Esophagus squamous epithelium (tissue), 5 donors: ENCODE data around the gene EBP. TPM values are rescaled to one million over a fixed set of nuclear protein-coding genes. Genes with fewer than 3 reads are reported as not detected.

ENCODE experiments used
- DNase-seq: peaks from one replicate; lab custom pipeline; 2025; lab: John Stamatoyannopoulos, UW
- H3K27ac ChIP-seq, 4 donors: fragments of 200-600 bp; sonication (generic); one replicate each; pipeline ENCODE4 v1.5.1; 2016 to 2019; ENCODE audit warnings: mild to moderate bottlenecking in 1 of 4
- H3K27me3 ChIP-seq, 4 donors: fragments of 200-600 bp; sonication (generic); 1 replicate in 3 of 4; 2 replicates in 1 of 4; pipeline versions ENCODE4 v1.5.1 to v1.6.0; 2017 to 2021; ENCODE audit warnings: antibody characterized with exemption in 1 of 4
- H3K36me3 ChIP-seq, 3 donors: fragments of 200-600 bp; sonication (generic); one replicate each; pipeline ENCODE4 v1.5.1; 2016 to 2019
- H3K4me1 ChIP-seq, 3 donors: fragments of 200-600 bp; sonication (generic); one replicate each; pipeline ENCODE4 v1.5.1; 2017 to 2019
- H3K4me3 ChIP-seq, 4 donors: fragments of 200-600 bp; sonication (generic); 1 replicate in 3 of 4; 2 replicates in 1 of 4; pipeline ENCODE4 v1.5.1; 2016 to 2019; ENCODE audit warnings: mild to moderate bottlenecking in 2 of 4, moderate library complexity in 1 of 4
- H3K9me3 ChIP-seq, 3 donors: fragments of 200-600 bp; sonication (generic); one replicate each; pipeline ENCODE4 v1.5.1; 2016 to 2019
- POLR2A ChIP-seq, 4 donors: fragments of 450-650 bp; IDR thresholded peaks; one replicate each; pipeline ENCODE4 v1.6.1; 2017; ENCODE audit warnings: antibody characterized with exemption in 4 of 4, mild to moderate bottlenecking in 4 of 4, moderate library complexity in 3 of 4
- WGBS, 2 donors: methylation state at CpG; one replicate each; pipeline ENCODE4 v1.1.5; 2018; 5-methylcytosine and 5-hydroxymethylcytosine counted together
- intact Hi-C: fragments of 100-400 bp; cut with DNase I; formaldehyde crosslinking; loops from one replicate; pipeline ENCODE4 v1.15.0; 2022
- total RNA-seq, 4 donors: library from RNA; depleted of rRNA; stranded (reverse); fragments of >200 nt; gene quantifications; one replicate each; pipeline ENCODE4 v1.1.0, GENCODE V29; 2016
- TF ChIP-seq, protein P1 (sequence below), 6 experiments: fragments of 450-650 bp in 4 of 6; fragments of 200-600 bp in 2 of 6; sonication (generic) in 2 of 6; IDR thresholded peaks; one replicate each; pipeline ENCODE4 v1.5.1; 2016 to 2019; ENCODE audit warnings: antibody characterized with exemption in 6 of 6, mild to moderate bottlenecking in 4 of 6, moderate library complexity in 4 of 6
- donor health status: DM: yes; HTN: yes; CAD: no.

Gene EBP
- total RNA-seq, 4 donors from 2014 or later, result 60.8 to 119 (median 87.1) TPM

DNA sequence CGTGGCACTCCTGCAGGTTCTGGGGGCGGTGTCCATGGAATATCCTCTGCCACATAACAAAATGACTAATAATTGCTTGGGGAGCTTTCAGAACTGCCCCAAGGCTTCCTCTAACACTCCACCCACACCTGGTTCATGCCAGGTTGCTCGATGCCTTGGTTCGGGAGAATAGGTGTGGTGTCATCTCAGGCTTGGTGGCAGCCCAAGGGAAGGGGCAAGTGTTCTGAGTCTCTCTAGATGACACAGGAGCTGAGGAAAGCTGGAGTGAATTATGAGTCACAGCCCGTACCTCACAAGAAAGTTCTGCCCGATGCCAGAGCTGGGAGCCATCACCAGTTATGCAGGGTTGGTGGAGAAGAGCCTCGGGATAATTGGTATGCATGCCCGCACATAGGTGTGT, 30.9 kb upstream of the EBP start:
- DNase-seq, result no peak
- WGBS, 2 donors, result 60% methylated on average over 8 of the region's 8 CpGs; no CpG with 5 or more reads in 1 of the 2 donors
- Histone ChIP-seq H3K36me3 (peaks cover 0 to 3% (median 0%) of the 10 kb centered on the region in 3 donors), H3K9me3 (no peaks in the 10 kb centered on the region), H3K27ac (peak overlapping the region in 3 of 4 donors; percentile 36 to 73 (median 61)), H3K27me3 (no peaks in the 10 kb centered on the region), H3K4me3 (no peak overlapping the region), H3K4me1 (peaks cover 0 to 24% (median 0%) of the 10 kb centered on the region in 3 donors)
- TF ChIP-seq, protein P1, sequence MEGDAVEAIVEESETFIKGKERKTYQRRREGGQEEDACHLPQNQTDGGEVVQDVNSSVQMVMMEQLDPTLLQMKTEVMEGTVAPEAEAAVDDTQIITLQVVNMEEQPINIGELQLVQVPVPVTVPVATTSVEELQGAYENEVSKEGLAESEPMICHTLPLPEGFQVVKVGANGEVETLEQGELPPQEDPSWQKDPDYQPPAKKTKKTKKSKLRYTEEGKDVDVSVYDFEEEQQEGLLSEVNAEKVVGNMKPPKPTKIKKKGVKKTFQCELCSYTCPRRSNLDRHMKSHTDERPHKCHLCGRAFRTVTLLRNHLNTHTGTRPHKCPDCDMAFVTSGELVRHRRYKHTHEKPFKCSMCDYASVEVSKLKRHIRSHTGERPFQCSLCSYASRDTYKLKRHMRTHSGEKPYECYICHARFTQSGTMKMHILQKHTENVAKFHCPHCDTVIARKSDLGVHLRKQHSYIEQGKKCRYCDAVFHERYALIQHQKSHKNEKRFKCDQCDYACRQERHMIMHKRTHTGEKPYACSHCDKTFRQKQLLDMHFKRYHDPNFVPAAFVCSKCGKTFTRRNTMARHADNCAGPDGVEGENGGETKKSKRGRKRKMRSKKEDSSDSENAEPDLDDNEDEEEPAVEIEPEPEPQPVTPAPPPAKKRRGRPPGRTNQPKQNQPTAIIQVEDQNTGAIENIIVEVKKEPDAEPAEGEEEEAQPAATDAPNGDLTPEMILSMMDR (IDR thresholded peaks at IDR 0.05), result no peak
- no peak for TF ChIP-seq POLR2A (IDR thresholded peaks at IDR 0.05)
- intact Hi-C loops, result no loop called here

DNA sequence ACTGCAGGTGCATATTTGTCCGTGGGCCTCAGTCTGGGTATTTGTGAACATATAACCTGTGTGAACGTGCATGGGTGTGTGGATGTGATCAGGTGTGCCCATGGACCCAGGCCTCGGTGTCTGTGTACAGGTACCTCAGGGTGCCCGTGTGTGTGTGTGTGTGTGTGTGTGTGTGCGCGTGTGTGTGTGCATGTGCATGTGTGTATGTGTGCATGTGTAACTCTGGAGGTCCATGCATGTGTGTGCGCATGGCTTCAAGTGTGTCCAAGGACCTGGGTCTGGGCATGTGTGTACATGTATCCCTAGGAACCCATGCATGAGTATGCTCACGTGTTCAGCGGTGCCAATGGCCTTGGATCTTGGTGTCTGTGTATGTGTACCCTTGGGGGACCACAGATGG, 29.8 kb upstream of the EBP start:
- Histone ChIP-seq H3K27ac (no peak overlapping the region), H3K4me1 (peaks cover 0 to 24% (median 0%) of the 10 kb centered on the region in 3 donors), H3K9me3 (no peaks in the 10 kb centered on the region), H3K4me3 (no peak overlapping the region), H3K36me3 (no peaks in the 10 kb centered on the region), H3K27me3 (no peaks in the 10 kb centered on the region)
- no peak for TF ChIP-seq POLR2A (IDR thresholded peaks at IDR 0.05)
- TF ChIP-seq, protein P1 (IDR thresholded peaks at IDR 0.05), result no peak
- 68% methylated on average over 6 of the region's 9 CpGs; no CpG with 5 or more reads in 1 of the 2 donors for WGBS, 2 donors
- no peak for DNase-seq
- intact Hi-C loops, result no loop called here

DNA sequence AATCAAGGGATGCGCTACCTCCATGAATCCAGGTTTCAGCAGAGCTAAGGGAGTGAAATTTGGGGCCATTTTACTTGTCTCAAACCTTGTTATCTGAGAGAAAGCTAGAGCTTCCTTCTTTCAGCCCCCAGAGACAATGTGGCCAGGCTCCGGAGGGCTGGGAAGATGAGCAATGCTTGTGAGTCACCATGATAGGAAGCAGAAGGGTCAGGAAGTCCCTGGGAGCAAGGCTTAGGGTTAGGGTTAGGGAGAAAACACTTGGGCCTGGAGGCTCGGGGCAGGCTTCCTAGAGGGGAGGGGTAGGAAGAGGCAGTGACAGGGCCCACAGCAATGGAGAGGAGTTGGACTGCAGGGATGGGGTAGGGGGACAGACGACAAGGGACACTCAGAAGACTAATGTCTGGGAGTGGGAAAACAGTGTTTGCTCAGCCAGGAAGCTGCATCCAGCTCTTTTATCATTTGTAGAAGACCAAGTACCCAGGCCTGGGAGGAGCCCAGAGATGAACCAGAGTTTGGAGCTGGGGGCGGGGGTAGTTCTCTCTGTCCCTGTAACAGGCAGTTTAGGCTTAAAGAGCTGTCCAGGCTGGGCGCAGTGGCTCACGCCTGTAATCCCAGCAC, 29.2 kb upstream of the EBP start:
- no peaks in the 10 kb centered on the region for H3K27me3 ChIP-seq
- DNase-seq, result no peak
- H3K9me3 ChIP-seq, result no peaks in the 10 kb centered on the region
- no peak overlapping the region for H3K4me3 ChIP-seq
- no peak overlapping the region for H3K27ac ChIP-seq
- no peak for TF ChIP-seq POLR2A (IDR thresholded peaks at IDR 0.05)
- TF ChIP-seq, protein P1 (IDR thresholded peaks at IDR 0.05), result no peak
- H3K4me1 ChIP-seq, result peaks cover 0 to 24% (median 0%) of the 10 kb centered on the region in 3 donors
- WGBS, 2 donors, result 0 to 73% methylated on average over 1 to 7 of the region's 7 CpGs
- no peaks in the 10 kb centered on the region for H3K36me3 ChIP-seq
- intact Hi-C loops, result no loop called here

DNA sequence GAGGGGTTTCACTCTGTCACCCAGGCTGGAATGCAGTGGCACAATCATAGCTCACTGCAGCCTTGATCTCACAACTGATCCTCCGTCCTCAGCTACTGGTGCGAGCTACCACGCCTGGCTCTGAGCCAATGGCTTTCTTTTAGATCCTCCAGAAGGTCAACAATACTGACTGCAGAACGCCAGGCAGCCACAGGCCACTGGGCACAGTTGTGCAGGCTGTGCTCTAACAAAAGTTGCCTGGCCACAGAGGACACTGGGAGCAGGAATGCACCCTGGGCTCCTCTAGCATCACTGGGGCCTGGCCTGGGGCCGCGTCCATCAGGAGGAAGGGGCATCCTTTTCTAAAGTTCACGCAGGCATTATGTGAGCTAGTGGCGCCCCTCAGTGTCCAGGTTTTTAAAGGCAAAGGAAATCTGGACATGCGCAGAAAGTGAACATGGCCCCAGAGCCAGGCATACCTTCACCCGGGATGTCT, 27.7 kb upstream of the EBP start:
- Histone ChIP-seq H3K9me3 (no peaks in the 10 kb centered on the region), H3K27ac (no peak overlapping the region), H3K4me1 (peaks cover 0 to 24% (median 0%) of the 10 kb centered on the region in 3 donors), H3K36me3 (no peaks in the 10 kb centered on the region), H3K4me3 (no peak overlapping the region), H3K27me3 (no peaks in the 10 kb centered on the region)
- WGBS, 2 donors, result 39% methylated on average over 8 of the region's 10 CpGs; no CpG with 5 or more reads in 1 of the 2 donors
- DNase-seq, result no peak
- no peak for TF ChIP-seq POLR2A (IDR thresholded peaks at IDR 0.05)
- TF ChIP-seq, protein P1 (IDR thresholded peaks at IDR 0.05), result peak in 3 of 6 experiments; percentile 15 to 46 (median 30)
- intact Hi-C loops, result no loop called here

DNA sequence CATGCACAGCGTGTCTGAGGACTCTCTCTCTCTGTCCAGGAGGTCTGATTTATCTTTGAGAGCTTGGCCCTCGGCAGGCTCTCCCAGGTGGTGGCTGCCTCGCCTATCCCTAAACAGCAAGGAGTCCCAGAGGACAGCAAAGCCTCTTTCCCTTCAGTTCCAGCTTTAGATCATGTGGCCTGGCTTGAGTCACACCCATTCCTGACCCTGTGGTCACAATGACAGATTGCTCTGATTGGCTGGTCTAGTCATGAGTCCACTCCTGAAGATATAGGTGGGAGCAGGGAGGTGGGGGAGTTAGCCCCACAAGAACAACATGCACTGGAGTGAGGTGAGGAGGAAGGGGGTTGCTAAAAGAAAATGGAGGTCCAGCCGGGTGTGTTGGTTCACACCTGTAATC, 24.9 kb upstream of the EBP start:
- no peak for TF ChIP-seq POLR2A (IDR thresholded peaks at IDR 0.05)
- TF ChIP-seq, protein P1 (IDR thresholded peaks at IDR 0.05), result no peak
- no peak overlapping the region for H3K4me3 ChIP-seq
- no peak for DNase-seq
- H3K27ac ChIP-seq, result no peak overlapping the region
- peaks cover 0 to 9% (median 0%) of the 10 kb centered on the region in 3 donors for H3K4me1 ChIP-seq
- no peaks in the 10 kb centered on the region for H3K36me3 ChIP-seq
- intact Hi-C loops, result no loop called here
- H3K9me3 ChIP-seq, result no peaks in the 10 kb centered on the region
- no peaks in the 10 kb centered on the region for H3K27me3 ChIP-seq
- WGBS, 2 donors, result 71% methylated on average over 4 of the region's 4 CpGs; no CpG with 5 or more reads in 1 of the 2 donors
